ENCODE data around the gene ENO1. TPM values are rescaled to one million over a fixed set of nuclear protein-coding genes. Genes with fewer than 3 reads are reported as not detected.
A peak's percentile ranks its signal among the peaks of the same experiment; 100 is the strongest.
"Not testable (repeated sequence)": the region's sequence is repeated elsewhere in the genome, so short reads cannot be mapped to it uniquely, and the experiment has no call there.

ENO1 gene
- total RNA-seq, 1 experiment from 2014 or later = 4,316 TPM

- not testable (repeated sequence) for DNase-seq (ENCODE audit: low read depth)
These were observed 18.3 kb upstream of the ENO1 start for GRCh38 chr1:8896775-8897174.

- DNase-seq (ENCODE audit: low read depth) = no peak
These were observed 13.5 kb upstream of the ENO1 start for GRCh38 chr1:8892026-8892425.

- no peak for DNase-seq (ENCODE audit: low read depth)
These were observed 12.9 kb upstream of the ENO1 start for GRCh38 chr1:8891401-8891800.

DNA sequence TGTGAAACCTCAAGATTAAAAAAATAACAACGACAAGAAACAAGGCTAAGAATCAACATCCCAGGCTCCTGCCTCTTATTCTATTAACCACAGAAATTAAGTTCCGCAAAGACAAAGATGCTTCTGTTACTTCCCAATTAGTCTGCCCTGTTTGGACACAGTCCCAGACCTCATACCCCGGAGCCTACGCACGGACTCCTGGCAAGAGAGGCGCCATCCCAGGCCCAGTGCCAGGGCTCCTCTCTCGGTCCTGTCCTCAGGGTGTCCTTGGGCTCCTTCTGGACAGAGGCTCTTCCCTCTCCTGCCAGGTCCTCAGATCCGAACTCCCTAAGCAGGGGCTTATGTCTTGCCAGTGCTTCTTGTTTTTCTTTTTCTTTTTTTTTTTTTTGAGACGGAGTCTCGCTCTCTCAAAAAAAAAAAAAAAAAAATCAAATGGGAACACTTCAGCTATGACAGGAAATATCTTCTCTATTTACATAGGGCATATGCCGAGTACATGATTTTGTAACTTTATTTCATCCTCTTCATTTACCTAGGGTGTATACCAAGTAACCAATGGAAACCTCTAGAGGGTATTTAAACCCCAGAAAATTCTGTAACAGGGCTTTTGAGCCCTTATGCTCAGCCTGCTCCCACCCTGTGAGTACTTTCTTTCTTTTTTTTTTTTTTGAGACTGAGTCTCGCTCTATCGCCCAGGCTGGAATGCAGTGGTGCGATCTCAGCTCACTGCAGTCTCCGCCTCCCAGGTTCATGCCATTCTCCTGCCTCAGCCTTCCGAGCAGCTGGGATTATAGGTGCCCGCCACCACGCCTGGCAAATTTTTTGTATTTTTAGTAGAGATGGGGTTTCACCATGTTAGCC lies 11.7 kb upstream of the ENO1 start:
- peak; percentile 97 for DNase-seq (ENCODE audit: low read depth)

DNA sequence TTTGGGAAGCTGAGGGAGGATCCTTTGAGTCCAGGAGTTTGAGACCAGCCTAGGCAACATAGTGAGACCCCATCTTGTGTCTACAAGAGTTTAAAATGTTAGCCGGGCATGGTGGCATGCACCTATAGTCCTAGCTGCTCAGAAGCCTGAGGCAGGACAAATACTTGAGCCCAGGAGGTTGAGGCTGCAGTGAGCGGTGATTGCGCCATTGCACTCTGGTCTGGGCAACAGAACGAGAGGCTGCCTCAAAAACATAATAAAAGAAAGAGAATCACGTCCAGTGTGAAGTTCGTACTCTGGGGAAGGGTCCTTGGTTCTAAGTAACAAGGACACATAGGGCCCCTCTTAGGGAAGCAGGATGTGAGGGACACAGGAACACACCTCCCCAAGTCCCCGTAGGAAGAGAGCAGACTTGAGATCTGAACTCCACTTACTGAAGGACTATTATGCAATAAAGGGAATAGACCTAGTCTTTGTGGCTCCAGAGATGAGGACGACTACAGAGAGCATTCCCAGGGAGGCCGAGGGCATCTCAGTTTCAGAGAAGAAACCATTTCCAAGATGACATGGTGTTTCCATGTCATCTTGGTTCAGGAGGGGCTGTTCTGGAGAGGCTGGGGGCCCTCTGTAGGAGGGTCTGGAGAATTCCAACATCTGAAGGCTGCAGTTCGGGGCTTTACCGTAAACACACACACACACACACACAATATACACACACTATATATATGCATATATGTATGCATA lies 10.8 kb upstream of the ENO1 start:
- DNase-seq (ENCODE audit: low read depth) = peak; percentile 56

DNA sequence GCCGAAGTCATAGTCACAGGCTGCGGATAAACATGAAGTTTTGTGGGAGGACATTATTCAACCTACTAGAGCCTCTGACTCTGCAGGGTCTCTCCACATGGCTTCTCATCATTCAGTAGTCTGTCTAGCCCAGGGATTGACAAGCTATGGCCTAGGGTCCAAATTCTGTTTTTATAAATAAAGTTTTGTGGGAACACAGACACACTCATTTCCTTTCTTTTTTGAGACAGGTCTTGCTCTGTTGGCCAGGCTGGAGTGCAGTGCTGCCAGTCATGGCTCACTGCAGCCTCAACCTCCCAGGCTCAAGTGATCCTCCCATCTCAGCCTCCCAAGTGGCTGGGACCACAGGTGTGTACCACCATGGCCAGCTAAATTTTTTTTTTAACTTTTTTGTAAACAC lies 8.1 kb upstream of the ENO1 start:
- DNase-seq (ENCODE audit: low read depth) = no peak

DNA sequence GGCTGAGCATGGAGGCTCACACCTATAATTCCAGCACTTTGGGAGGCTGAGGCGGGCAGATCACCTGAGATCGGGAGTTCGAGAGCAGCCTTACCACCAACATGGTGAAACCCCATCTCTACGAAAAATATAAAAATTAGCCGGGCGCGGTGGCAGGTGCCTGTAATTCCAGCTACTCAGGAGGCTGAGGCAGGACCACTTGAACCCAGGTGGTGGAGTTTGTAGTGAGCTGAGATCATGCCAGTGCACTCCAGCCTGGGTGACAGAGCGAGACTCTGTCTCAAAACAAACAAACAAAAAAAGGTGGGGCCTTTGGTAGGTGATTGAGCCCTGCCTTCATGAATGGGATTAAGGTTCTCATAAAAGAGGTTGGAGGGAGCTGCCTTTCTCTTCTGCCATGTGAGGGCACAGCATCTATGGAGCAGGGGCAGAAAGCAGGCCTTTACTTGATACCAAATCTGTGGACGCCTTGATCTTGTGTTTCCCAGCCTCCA lies 7.6 kb upstream of the ENO1 start:
- not testable (repeated sequence) for DNase-seq (ENCODE audit: low read depth)

DNA sequence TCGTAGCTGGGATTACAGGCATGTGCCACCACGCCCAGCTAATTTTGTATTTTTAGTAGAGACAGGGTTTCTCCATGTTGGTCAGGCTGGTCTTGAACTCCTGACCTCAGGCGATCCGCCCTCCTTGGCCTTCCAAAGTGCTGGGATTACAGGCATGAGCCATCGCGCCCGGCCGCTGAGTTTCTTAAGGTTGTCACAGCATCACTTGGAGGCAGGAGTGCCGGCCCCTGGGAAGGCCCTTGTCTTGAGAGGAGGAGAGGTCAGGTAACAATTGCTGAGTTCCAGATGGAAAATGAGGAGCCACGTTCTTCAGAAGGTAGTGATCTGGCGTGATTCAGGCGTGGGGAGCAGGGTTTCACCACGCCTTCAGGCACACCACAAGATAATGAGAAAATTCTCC lies 5.6 kb upstream of the ENO1 start:
- DNase-seq (ENCODE audit: low read depth) = not testable (repeated sequence)

DNA sequence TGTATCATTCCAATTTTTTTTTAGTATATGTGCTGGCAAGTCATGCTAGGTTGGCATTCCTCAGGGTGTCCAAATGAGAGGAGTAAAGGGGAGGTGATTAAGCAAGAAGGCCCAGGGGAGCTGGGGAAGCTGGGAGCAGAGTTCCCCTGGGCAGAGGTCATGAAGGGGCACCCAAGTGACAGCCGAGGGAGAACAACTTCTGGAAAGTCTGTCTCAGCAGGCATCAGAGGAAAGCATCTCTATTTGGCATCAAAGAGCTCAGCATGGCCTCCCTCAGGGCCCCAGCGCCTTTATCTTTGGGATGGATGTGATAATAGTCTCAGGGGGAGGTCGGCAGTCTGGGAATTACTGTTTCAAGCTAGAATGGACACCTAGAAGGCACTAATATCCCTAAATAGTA lies 5.0 kb upstream of the ENO1 start:
- DNase-seq (ENCODE audit: low read depth) = no peak

- DNase-seq (ENCODE audit: low read depth) = peak; percentile 92
These were observed 1.6 kb upstream of the ENO1 start for GRCh38 chr1:8879922-8880676.

DNA sequence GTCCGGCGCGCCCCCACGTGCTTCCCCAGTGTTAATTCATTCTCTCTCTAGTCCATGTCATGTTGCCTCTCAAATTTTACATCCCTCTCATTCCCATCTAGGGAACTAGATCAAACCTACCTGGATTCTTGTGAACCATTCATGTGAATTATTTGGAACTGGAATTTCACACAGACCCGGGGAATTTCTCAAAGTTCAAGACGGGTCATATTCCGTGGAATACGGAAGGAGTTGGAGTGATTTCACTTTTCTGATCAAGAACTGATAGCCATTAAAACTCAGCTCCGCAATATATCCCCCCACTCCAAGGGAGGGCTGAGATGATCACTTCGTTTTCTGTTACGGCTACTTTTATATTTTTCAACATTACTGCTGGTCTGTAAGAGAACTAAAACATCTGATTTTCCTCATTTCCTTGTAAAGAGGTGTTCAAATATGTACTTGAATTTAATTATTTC lies 1.0 kb upstream of the ENO1 start:
- DNase-seq (ENCODE audit: low read depth) = no peak

DNA sequence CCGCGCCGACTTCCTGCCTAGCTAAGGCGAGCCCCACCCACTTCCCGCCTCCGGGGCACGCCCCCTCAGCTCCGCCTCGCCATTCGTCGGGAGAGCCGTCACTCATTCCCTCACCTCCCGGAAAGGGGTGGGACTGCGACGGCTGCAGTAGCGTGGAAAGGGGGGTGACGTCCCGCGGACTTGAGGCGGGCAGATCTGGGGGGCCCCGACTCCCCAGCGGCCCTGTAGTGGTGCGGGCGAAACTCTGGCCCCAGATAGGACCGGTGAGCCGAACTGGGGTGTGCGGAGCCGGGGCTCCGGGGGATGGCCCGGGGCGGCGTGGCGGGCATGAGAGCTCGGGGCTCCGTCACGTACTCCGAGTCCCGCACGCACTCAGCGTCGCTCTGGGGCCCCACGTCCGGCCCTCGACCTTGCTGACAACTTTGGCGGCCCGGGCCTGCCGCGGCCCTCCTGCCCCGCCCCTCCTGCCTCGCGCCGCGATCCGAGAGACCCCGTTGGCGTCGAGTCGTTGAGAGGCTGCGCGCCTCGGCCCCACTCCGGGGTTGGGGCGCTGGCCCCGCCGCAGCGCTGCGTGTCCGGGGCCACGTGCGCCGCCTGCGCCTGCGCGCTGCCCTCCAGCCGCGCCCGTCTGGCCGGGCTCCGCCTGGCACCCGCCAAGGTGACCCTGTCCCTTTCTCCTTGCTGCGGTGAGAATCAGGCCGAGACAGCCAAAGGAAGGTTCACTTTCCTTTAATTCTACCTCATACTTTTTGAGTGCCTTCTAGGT lies 395 bp upstream of the ENO1 start:
- DNase-seq (ENCODE audit: low read depth) = peak; percentile 96

DNA sequence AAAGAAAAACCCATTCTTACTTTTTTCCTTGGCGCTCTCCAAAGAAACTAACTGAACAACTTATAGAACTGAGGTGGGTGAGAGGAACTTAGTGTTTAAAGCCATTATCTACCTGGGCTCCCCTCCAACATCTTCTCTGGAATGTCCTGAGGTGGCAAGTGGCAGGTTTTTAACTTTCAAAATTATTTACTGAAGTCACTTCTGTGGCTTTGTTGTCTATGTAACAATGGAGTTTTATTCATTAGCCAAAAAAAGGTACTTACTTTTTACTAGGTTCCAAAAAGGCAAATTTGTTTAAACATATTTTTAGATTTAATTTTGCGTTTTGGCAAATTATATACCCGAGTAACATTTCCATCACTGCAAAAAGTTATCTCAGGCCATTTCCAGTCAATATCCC lies 2.4 kb downstream of the ENO1 start:
- DNase-seq (ENCODE audit: low read depth) = no peak

DNA sequence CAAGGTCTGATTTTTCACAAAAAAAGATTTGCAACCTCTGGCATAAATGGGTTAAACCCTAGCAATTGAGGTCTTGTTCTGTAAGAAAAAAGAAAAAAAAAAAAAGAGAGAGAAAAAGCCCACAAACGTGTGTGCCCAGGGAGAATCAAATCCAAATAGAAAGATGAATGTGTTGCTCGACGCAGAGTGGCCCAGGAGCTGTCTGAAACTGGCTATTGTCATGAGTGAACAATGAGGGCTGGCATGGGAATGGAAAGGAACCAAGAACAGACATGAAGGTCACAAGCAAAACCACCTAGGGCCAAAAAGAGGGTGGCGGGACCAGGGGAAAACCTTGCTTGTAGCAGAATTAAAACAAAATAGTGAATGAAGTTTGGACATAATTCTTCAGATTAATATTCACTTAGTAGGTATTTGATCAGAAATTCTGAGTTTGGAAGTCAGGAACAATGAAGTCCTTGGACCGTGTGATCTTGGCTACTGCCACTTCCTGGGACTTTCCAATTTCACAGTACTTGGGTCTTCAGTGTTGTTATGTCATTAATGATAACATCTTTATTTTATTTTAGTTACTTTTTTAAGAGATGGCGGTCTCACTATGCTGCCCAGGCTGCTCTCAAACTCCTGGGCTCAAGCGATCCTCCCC lies 3.1 kb downstream of the ENO1 start:
- DNase-seq (ENCODE audit: low read depth) = peak; percentile 52

- DNase-seq (ENCODE audit: low read depth) = peak; percentile 49
These were observed 4.0 kb downstream of the ENO1 start for GRCh38 chr1:8874230-8875201.

DNA sequence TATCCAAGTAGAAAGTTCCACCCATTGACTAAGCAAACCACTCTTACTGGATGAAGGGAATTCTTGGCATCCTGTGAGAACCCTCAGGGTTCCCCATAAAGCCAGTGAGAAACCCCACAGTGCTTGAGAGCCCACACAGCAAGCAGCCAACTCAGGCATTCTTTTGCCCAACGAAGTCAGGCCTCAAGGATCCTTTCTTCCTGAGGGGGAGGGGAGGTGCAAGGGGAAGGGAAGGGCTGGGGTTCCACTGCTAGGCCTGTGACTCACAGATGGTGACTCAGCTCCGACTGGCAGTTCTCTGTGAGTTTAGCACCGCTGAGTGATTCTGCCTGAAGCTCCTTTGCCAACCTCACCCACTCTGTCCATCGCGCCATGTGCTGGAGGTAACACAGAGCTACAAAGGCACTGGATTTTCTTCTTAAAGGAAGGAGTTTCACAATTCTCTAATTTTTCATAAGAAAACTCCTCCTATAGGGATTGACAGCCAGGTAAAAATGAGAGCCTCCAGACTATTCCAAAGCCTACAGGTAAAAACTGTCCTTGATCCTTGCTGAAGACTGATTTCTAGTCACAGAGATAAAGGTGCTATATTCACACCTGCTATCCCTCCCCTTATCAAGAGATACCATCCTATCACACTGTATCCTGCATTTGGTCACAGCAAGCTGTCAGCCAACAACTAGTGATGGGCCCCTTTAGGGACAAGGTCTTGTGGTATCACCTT lies 4.8 kb downstream of the ENO1 start:
- DNase-seq (ENCODE audit: low read depth) = peak; percentile 100

DNA sequence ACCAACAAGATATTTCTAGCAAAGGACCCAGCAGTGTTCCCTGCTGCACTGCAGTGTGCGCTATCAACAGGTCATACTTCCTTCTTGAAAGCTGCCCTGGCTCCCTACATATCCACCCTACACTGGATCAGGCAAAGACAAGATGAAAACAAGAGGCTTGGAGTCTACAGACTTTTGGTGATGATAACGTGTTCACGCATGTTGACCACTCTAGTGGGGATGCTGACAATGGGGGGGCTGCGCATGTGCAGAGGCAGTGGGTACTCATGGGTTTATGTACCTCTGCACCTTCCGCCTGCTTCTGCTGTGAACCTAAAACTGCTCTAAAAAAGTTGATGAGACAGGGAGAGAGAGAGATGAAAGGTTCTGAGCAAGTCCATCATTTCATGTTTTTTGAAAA lies 5.5 kb downstream of the ENO1 start:
- no peak for DNase-seq (ENCODE audit: low read depth)

GRCh38 chr1:8871965-8872399 lies 6.5 kb downstream of the ENO1 start:
- peak; percentile 62 for DNase-seq (ENCODE audit: low read depth)

DNA sequence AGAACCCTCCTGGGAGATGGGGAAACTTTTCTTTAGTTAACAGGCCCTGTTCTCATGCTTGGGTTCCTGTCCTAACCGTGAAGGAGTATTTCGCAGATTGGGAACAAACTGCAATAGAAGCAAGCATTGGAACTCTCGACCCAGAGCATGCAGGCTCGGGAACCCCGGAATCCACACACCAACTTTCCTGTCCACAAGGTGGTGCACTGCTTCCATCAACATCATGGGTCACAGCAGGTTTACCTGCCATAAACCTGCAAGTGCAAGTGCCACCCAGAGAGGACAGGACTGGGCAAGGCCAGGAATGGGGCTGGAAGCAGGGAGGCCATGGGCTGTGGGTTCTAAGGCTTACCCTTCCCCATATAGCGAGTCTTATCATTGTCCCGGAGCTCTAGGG lies 6.9 kb downstream of the ENO1 start:
- DNase-seq (ENCODE audit: low read depth) = no peak

All from RPMI7951 (cell line).